CD8-positive, alpha-beta memory T cell (primary cell): ENCODE results near the gene SLC30A5. TPM values are rescaled to one million over a fixed set of nuclear protein-coding genes. Genes with fewer than 3 reads are reported as not detected.

Source experiments
- CTCF ChIA-PET: fragments of 350-600 bp; sonication (Branson Sonifier 250); formaldehyde crosslinking; loops from one replicate; lab custom pipeline; 2021; ENCODE audit warnings: antibody characterized with exemption; lab: Charles Lee
- POLR2A ChIA-PET: fragments of 350-600 bp; sonication (Branson Sonifier 250); formaldehyde crosslinking; loops from one replicate; lab custom pipeline; 2021; ENCODE audit warnings: antibody characterized with exemption; lab: Charles Lee
- DNase-seq, 5 donors: peaks; one replicate each; pipeline versions ENCODE4 v3.0.0 to v3.0.0-alpha.2; 2020 to 2022; ENCODE audit warnings: mixed read lengths in 1 of 5
- H3K27ac ChIP-seq: one replicate; pipeline ENCODE4 v1.7.0; 2013; ENCODE audit warnings: low read depth, mild to moderate bottlenecking, low read length, moderate library complexity
- H3K27me3 ChIP-seq: 2 replicates; pipeline ENCODE4 v1.7.0; 2013; ENCODE audit warnings: low read length, mild to moderate bottlenecking; ENCODE audit not compliant: insufficient read depth, poor library complexity, severe bottlenecking
- H3K36me3 ChIP-seq: 2 replicates; pipeline ENCODE4 v1.7.0; 2013; ENCODE audit warnings: mild to moderate bottlenecking, low read length, moderate library complexity; ENCODE audit not compliant: insufficient read depth
- H3K4me1 ChIP-seq: 2 replicates; pipeline ENCODE4 v1.7.0; 2013; ENCODE audit warnings: mild to moderate bottlenecking, low read length, moderate library complexity; ENCODE audit not compliant: insufficient read depth
- H3K4me3 ChIP-seq: 2 replicates; pipeline ENCODE4 v1.7.0; 2013; ENCODE audit warnings: mild to moderate bottlenecking, low read length
- H3K9me3 ChIP-seq: 2 replicates; pipeline ENCODE4 v1.7.0; 2013; ENCODE audit warnings: mild to moderate bottlenecking, low read length
- H3K27ac Mint-ChIP-seq, 8 donors: one replicate each; pipeline ENCODE4 v1.8.0; 2020 to 2021; ENCODE audit warnings: mixed read lengths in 8 of 8, mild to moderate bottlenecking in 6 of 8, inconsistent platforms in 3 of 8, moderate library complexity in 3 of 8
- H3K27me3 Mint-ChIP-seq, 2 donors: one replicate each; pipeline ENCODE4 v1.8.0; 2020 to 2021; ENCODE audit warnings: mixed read lengths in 2 of 2, mild to moderate bottlenecking in 1 of 2, moderate library complexity in 1 of 2
- H3K36me3 Mint-ChIP-seq, 3 donors: one replicate each; pipeline ENCODE4 v1.8.0; 2020 to 2021; ENCODE audit warnings: mixed read lengths in 3 of 3, inconsistent platforms in 1 of 3, mild to moderate bottlenecking in 1 of 3
- H3K4me1 Mint-ChIP-seq, 3 donors: one replicate each; pipeline ENCODE4 v1.8.0; 2020 to 2021; ENCODE audit warnings: mixed read lengths in 3 of 3, inconsistent platforms in 1 of 3, mild to moderate bottlenecking in 1 of 3
- H3K4me3 Mint-ChIP-seq, 7 donors: one replicate each; pipeline ENCODE4 v1.8.0; 2020 to 2021; ENCODE audit warnings: mixed read lengths in 7 of 7, mild to moderate bottlenecking in 6 of 7, moderate library complexity in 4 of 7, inconsistent platforms in 2 of 7
- H3K9me3 Mint-ChIP-seq, 5 donors: one replicate each; pipeline ENCODE4 v1.8.0; 2020 to 2022; ENCODE audit warnings: mixed read lengths in 5 of 5, mild to moderate bottlenecking in 3 of 5, moderate library complexity in 2 of 5, inconsistent platforms in 1 of 5
- polyA plus RNA-seq: library from polyadenylated mRNA; unstranded; fragments of 300-500 nt; fragmentation: Illumina TruSeq; gene quantifications from one replicate; pipeline ENCODE4 v1.2.3, GENCODE V29; 2021
- total RNA-seq, 2 experiments: library from RNA; stranded (reverse); gene quantifications; one replicate each; pipeline ENCODE4 v1.2.3, GENCODE V29; 2021

SLC30A5 gene
- total and polyA plus RNA-seq, 3 experiments from 2014 or later = 32.4 to 68.0 (median 67.0) TPM

DNA sequence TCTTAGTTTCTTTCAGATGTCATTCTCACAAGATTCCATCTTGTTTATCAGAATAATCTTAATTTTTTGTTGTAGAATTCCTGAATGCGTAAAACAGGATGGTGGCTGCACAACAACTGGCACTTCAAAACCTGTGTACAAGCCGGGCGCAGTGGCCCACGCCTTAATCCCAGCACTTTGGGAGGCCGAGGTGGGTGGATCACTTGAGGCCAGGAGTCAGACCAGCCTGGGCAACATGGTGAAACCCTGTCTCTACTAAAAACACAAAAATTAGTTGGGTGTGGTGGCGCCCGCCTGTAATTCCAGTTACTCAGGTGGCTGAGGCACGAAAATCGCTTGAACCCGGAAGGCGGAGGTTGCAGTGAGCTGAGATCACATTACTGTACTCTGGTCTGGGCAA, 62.6 kb downstream of the SLC30A5 start:
- Histone ChIP-seq H3K4me1 (no peaks in the 10 kb centered on the region), H3K36me3 (no peaks in the 10 kb centered on the region), H3K27me3 (no peaks in the 10 kb centered on the region), H3K27ac (no peak overlapping the region), H3K4me3 (no peak overlapping the region), H3K9me3 (no peaks in the 10 kb centered on the region)
- no peaks in the 10 kb centered on the region for H3K36me3 Mint-ChIP-seq
- H3K9me3 Mint-ChIP-seq = no peaks in the 10 kb centered on the region
- ChIA-PET CTCF (no interaction called here), POLR2A (no interaction called here)
- no peak overlapping the region for H3K27ac Mint-ChIP-seq
- H3K27me3 Mint-ChIP-seq = peaks cover 0 to 2% of the 10 kb centered on the region in 2 donors
- H3K4me3 Mint-ChIP-seq = no peak overlapping the region
- H3K4me1 Mint-ChIP-seq = no peaks in the 10 kb centered on the region
- no peak for DNase-seq

DNA sequence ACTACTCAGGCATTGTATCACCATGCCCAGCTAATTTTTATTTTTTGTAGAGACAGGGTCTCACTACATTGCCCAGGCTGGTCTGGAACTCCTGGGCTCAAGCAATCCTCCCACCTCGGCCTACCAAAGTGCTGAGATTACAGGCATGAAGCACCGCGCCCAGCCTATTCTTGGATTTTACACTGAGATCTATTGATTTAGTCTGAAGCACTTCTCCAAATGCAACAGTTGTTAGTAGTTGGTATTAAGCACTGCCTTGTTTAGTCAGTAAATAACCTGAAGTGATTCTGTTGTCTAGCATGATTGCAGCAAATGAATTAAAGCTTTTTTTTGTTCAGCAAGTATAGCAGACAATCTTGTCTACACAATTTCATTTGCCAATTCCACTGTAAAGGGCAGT, 64.2 kb downstream of the SLC30A5 start:
- ChIA-PET POLR2A (no interaction called here), CTCF (no interaction called here)
- no peak overlapping the region for H3K4me3 Mint-ChIP-seq

DNA sequence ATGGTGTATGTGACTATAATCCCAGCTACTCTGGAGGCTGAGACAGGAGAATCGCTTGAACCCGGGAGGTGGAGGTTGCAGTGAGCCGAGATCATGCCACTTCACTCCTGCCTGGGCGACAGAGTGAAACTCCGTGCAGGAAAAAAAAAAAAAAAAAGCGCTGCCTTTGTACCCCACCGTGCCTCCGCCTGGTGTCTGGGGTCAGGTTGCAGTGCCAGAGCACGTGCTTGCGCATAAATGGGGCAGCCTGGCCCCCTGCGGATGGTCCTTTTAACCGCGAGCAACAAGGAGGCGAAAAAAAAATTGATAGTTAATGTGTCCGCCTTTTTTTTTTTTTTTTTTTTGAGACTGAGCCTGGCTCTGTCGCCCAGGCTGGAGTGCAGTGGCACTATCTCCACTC, 66.8 kb downstream of the SLC30A5 start:
- Mint-ChIP-seq H3K9me3 (no peaks in the 10 kb centered on the region), H3K4me3 (no peak overlapping the region), H3K36me3 (no peaks in the 10 kb centered on the region), H3K27ac (no peak overlapping the region), H3K4me1 (no peaks in the 10 kb centered on the region), H3K27me3 (peaks cover 0 to 2% of the 10 kb centered on the region in 2 donors)
- no peak overlapping the region for H3K27ac ChIP-seq
- no peaks in the 10 kb centered on the region for H3K9me3 ChIP-seq
- CTCF ChIA-PET = interaction anchor here (0.9 kb wide), 1 partner anchor 18 kb away, joined by 3 read pairs; no protein-coding TSS in a partner anchor
- no peak overlapping the region for H3K4me3 ChIP-seq
- H3K27me3 ChIP-seq = no peaks in the 10 kb centered on the region
- no peaks in the 10 kb centered on the region for H3K36me3 ChIP-seq
- no peaks in the 10 kb centered on the region for H3K4me1 ChIP-seq
- DNase-seq = no peak
- POLR2A ChIA-PET = no interaction called here

More for the DNA sequence above, 64.2 kb downstream of the SLC30A5 start:
- no peaks in the 10 kb centered on the region for H3K4me1 ChIP-seq
- no peaks in the 10 kb centered on the region for H3K27me3 ChIP-seq
- no peak overlapping the region for H3K4me3 ChIP-seq
- peaks cover 0 to 2% of the 10 kb centered on the region in 2 donors for H3K27me3 Mint-ChIP-seq
- no peaks in the 10 kb centered on the region for H3K4me1 Mint-ChIP-seq
- H3K27ac Mint-ChIP-seq = peak overlapping the region in 1 of 8 donors; percentile 6
- DNase-seq = no peak
- no peaks in the 10 kb centered on the region for H3K36me3 Mint-ChIP-seq
- no peaks in the 10 kb centered on the region for H3K36me3 ChIP-seq
- H3K9me3 ChIP-seq = no peaks in the 10 kb centered on the region
- no peak overlapping the region for H3K27ac ChIP-seq
- no peaks in the 10 kb centered on the region for H3K9me3 Mint-ChIP-seq

DNA sequence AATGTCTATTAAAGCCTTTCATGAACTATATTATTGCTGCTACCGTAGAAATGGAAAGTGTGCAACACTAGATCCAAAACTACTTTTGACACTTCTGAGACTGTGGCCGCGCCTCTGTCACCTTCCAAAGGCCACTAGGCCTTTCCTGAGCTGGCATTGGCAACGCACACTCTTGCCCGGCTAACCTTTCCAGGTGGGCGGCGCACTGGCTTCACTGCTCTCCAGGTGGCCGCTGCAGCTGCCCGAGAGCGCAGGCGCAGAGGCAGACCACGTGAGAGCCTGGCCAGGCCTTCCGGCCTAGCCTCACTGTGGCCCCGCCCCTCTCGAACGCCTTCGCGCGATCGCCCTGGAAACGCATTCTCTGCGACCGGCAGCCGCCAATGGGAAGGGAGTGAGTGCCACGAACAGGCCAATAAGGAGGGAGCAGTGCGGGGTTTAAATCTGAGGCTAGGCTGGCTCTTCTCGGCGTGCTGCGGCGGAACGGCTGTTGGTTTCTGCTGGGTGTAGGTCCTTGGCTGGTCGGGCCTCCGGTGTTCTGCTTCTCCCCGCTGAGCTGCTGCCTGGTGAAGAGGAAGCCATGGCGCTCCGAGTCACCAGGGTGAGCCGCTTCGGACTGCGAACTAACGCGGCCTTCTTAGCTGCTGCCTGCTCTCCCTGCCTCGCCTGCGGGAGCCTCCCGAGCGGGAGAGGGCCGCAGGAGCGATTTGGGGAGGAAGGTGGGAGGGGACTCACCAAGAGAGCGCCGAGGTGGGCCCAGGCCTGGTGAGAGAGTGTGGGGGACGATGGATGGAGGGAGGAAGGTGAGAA, 73.1 kb downstream of the SLC30A5 start, which contains the start of gene CCNB1:
Gene CCNB1, plus strand, starts transcription at position 465 of the 807 bp plus-strand sequence. Its CDS starts 113 bp downstream, at position 578.
- CTCF ChIA-PET = interaction anchor here (1.0 kb wide), 1 partner anchor 73 kb away, joined by 3 read pairs; the partner anchor contains the start of gene SLC30A5
- H3K36me3 ChIP-seq = no peaks in the 10 kb centered on the region
- no peaks in the 10 kb centered on the region for H3K9me3 ChIP-seq
- peaks cover 18% of the 10 kb centered on the region for H3K4me1 ChIP-seq
- H3K27me3 ChIP-seq = no peaks in the 10 kb centered on the region
- H3K4me3 ChIP-seq = peak within 1 kb of the TSS; percentile 88
- H3K27ac ChIP-seq = peak within 1 kb of the TSS; percentile 74
- Mint-ChIP-seq H3K9me3 (no peaks in the 10 kb centered on the region), H3K4me1 (peaks cover 21 to 26% (median 26%) of the 10 kb centered on the region in 3 donors), H3K4me3 (peak within 1 kb of the TSS; percentile 84 to 97 (median 93)), H3K36me3 (peaks cover 0 to 8% (median 2%) of the 10 kb centered on the region in 3 donors), H3K27ac (peak within 1 kb of the TSS; percentile 71 to 98 (median 92)), H3K27me3 (no peaks in the 10 kb centered on the region)
- POLR2A ChIA-PET = interaction anchor here (0.6 to 1.0 kb wide), 5 partner anchors 11 to 351 kb away, joined by 3 to 5 read pairs (median 3); partner anchors contain the start of gene CDK7
- peak; percentile 95 to 98 (median 96) for DNase-seq

DNA sequence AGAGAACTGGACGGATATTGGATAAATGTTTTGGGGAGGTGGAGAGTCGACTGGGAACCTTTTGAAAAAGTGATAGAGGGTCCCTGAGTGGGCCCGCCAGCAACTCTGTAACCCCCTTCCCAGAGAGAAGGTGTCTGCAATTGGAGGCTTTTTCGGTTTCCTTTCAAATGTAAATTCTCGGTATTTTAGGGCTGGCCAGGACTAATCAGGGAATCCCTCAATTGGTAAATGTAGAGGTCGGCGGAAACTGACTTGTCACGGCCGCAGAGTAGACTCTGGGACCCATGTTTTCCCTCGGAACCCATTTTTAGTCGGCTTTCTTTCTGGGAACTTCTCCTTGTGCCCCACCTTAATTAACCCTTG, 73.7 kb downstream of the SLC30A5 start:
- POLR2A ChIA-PET = interaction anchor here (0.6 kb wide), 1 partner anchor 67 kb away, joined by 3 read pairs; the partner anchor contains the start of gene CDK7
- peaks cover 21 to 26% (median 26%) of the 10 kb centered on the region in 3 donors for H3K4me1 Mint-ChIP-seq
- CTCF ChIA-PET = no interaction called here

DNA sequence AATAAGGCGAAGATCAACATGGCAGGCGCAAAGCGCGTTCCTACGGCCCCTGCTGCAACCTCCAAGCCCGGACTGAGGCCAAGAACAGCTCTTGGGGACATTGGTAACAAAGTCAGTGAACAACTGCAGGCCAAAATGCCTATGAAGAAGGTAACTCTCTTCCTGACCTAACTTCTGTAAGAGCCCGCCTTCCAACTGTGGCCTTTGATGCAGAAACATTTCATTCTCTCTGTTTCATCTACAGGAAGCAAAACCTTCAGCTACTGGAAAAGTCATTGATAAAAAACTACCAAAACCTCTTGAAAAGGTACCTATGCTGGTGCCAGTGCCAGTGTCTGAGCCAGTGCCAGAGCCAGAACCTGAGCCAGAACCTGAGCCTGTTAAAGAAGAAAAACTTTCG, 74.1 kb downstream of the SLC30A5 start:
- H3K27ac ChIP-seq = peak overlapping the region; percentile 74
- DNase-seq = no peak
- H3K9me3 ChIP-seq = no peaks in the 10 kb centered on the region
- no peaks in the 10 kb centered on the region for H3K27me3 ChIP-seq
- Mint-ChIP-seq H3K9me3 (no peaks in the 10 kb centered on the region), H3K4me1 (peaks cover 21 to 26% (median 26%) of the 10 kb centered on the region in 3 donors), H3K27me3 (no peaks in the 10 kb centered on the region), H3K4me3 (peak overlapping the region; percentile 84 to 97 (median 93)), H3K27ac (peak overlapping the region in 7 of 8 donors; percentile 23 to 94 (median 82)), H3K36me3 (peaks cover 0 to 9% (median 2%) of the 10 kb centered on the region in 3 donors)
- POLR2A ChIA-PET = interaction anchor here (0.6 kb wide), 1 partner anchor 67 kb away, joined by 3 read pairs; the partner anchor contains the start of gene CDK7
- CTCF ChIA-PET = no interaction called here
- peak overlapping the region; percentile 88 for H3K4me3 ChIP-seq
- H3K4me1 ChIP-seq = peaks cover 18% of the 10 kb centered on the region
- H3K36me3 ChIP-seq = no peaks in the 10 kb centered on the region

More for the DNA sequence above, 73.7 kb downstream of the SLC30A5 start:
- peak overlapping the region; percentile 74 for H3K27ac ChIP-seq
- Mint-ChIP-seq H3K27me3 (no peaks in the 10 kb centered on the region), H3K27ac (peak overlapping the region; percentile 71 to 98 (median 92)), H3K4me3 (peak overlapping the region; percentile 84 to 97 (median 93)), H3K9me3 (no peaks in the 10 kb centered on the region), H3K36me3 (peaks cover 0 to 8% (median 2%) of the 10 kb centered on the region in 3 donors)
- H3K27me3 ChIP-seq = no peaks in the 10 kb centered on the region
- H3K36me3 ChIP-seq = no peaks in the 10 kb centered on the region
- DNase-seq = no peak
- no peaks in the 10 kb centered on the region for H3K9me3 ChIP-seq
- peaks cover 18% of the 10 kb centered on the region for H3K4me1 ChIP-seq
- H3K4me3 ChIP-seq = peak overlapping the region; percentile 88

DNA sequence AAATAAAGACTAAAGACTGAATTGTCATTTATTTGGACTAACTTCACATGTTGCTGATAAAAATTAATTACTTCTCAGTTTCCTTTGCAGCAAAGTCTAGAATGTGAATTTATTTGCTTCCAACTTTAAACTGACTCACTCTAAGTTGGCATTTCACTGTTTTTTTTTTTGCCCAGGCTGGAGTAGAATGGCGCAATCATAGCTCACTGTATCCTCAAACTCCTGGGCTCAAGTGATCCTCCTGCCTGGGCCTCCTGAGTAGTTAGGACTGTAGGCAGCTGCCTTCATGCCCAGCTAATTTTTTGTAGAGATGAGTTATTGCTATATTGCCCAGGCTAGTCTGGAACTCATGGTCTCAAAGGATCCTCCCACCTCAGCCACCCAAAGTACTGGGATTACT, 76.7 kb downstream of the SLC30A5 start:
- Mint-ChIP-seq H3K4me1 (peaks cover 21 to 26% (median 26%) of the 10 kb centered on the region in 3 donors), H3K4me3 (no peak overlapping the region), H3K36me3 (peaks cover 5 to 25% (median 15%) of the 10 kb centered on the region in 3 donors), H3K9me3 (no peaks in the 10 kb centered on the region), H3K27ac (peak overlapping the region in 1 of 8 donors; percentile 72), H3K27me3 (no peaks in the 10 kb centered on the region)
- H3K27me3 ChIP-seq = no peaks in the 10 kb centered on the region
- no peaks in the 10 kb centered on the region for H3K36me3 ChIP-seq
- H3K9me3 ChIP-seq = no peaks in the 10 kb centered on the region
- H3K27ac ChIP-seq = no peak overlapping the region
- peaks cover 18% of the 10 kb centered on the region for H3K4me1 ChIP-seq
- POLR2A ChIA-PET = no interaction called here
- DNase-seq = no peak
- CTCF ChIA-PET = no interaction called here
- no peak overlapping the region for H3K4me3 ChIP-seq

DNA sequence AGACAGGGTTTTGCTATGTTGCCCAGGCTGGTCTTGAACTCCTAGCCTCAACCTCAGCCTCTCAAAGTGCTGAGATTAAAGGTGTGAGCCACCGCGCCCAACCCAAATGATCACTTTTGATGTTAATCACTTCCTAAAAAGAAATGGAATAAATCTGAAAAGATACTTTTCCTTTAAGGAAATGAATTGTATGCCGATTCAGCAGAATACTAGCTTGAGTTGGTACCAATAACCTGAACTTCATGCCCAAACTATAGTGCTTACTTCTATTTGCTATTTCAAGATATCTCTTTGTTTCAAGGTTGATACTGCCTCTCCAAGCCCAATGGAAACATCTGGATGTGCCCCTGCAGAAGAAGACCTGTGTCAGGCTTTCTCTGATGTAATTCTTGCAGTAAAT, 77.2 kb downstream of the SLC30A5 start:
- Mint-ChIP-seq H3K4me3 (no peak overlapping the region), H3K9me3 (no peaks in the 10 kb centered on the region), H3K36me3 (peaks cover 5 to 30% (median 15%) of the 10 kb centered on the region in 3 donors), H3K27me3 (no peaks in the 10 kb centered on the region), H3K27ac (no peak overlapping the region), H3K4me1 (peaks cover 21 to 26% (median 24%) of the 10 kb centered on the region in 3 donors)
- CTCF ChIA-PET = no interaction called here
- no peaks in the 10 kb centered on the region for H3K9me3 ChIP-seq
- no peak for DNase-seq
- H3K36me3 ChIP-seq = no peaks in the 10 kb centered on the region
- H3K4me3 ChIP-seq = no peak overlapping the region
- no peaks in the 10 kb centered on the region for H3K27me3 ChIP-seq
- H3K4me1 ChIP-seq = peaks cover 17% of the 10 kb centered on the region
- POLR2A ChIA-PET = no interaction called here
- H3K27ac ChIP-seq = no peak overlapping the region
